CD4-positive, alpha-beta memory T cell (primary cell): ENCODE data around the gene GOLIM4. TPM values are rescaled to one million over a fixed set of nuclear protein-coding genes. Genes with fewer than 3 reads are reported as not detected.
"Not testable (repeated sequence)": the region's sequence is repeated elsewhere in the genome, so short reads cannot be mapped to it uniquely, and the experiment has no call there.

ENCODE experiments used
- CTCF ChIA-PET: fragments of 350-600 bp; sonication (Branson Sonifier 250); formaldehyde crosslinking; loops from one replicate; lab custom pipeline; 2021; ENCODE audit warnings: inconsistent platforms; ENCODE audit not compliant: partially characterized antibody; lab: Charles Lee
- POLR2A ChIA-PET: fragments of 350-600 bp; sonication (Branson Sonifier 250); formaldehyde crosslinking; loops from one replicate; lab custom pipeline; 2021; ENCODE audit not compliant: partially characterized antibody; lab: Charles Lee
- DNase-seq, 5 donors: peaks; one replicate each; pipeline versions ENCODE4 v3.0.0 to v3.0.0-alpha.2; 2020 to 2022; ENCODE audit warnings: mixed read lengths in 1 of 5
- H3K27ac ChIP-seq: one replicate; pipeline ENCODE4 v1.7.0; 2013; ENCODE audit warnings: low read depth, low read length
- H3K27me3 ChIP-seq: 2 replicates; pipeline ENCODE4 v1.7.0; 2013; ENCODE audit warnings: mild to moderate bottlenecking, low read length, moderate library complexity; ENCODE audit not compliant: insufficient read depth
- H3K36me3 ChIP-seq: 2 replicates; pipeline ENCODE4 v1.7.0; 2013; ENCODE audit warnings: mild to moderate bottlenecking, low read length, moderate library complexity; ENCODE audit not compliant: insufficient read depth
- H3K4me1 ChIP-seq: 2 replicates; pipeline ENCODE4 v1.7.0; 2013; ENCODE audit warnings: mild to moderate bottlenecking, low read length, moderate library complexity; ENCODE audit not compliant: insufficient read depth
- H3K4me3 ChIP-seq, 2 donors: one replicate each; pipeline ENCODE4 v1.7.0; 2013; ENCODE audit warnings: low read length in 2 of 2, mild to moderate bottlenecking in 1 of 2
- H3K9me3 ChIP-seq, 2 donors: one replicate each; pipeline ENCODE4 v1.7.0; 2013; ENCODE audit warnings: low read length in 2 of 2, control low read depth in 1 of 2; ENCODE audit not compliant: control insufficient read depth in 1 of 2
- H3K27ac Mint-ChIP-seq, 7 donors: one replicate each; pipeline ENCODE4 v1.8.0; 2020 to 2021; ENCODE audit warnings: mixed read lengths in 7 of 7, mild to moderate bottlenecking in 6 of 7, inconsistent platforms in 3 of 7, moderate library complexity in 3 of 7
- H3K27me3 Mint-ChIP-seq, 2 donors: one replicate each; pipeline ENCODE4 v1.8.0; 2020 to 2021; ENCODE audit warnings: mixed read lengths in 2 of 2
- H3K36me3 Mint-ChIP-seq, 2 donors: one replicate each; pipeline ENCODE4 v1.8.0; 2020 to 2021; ENCODE audit warnings: mixed read lengths in 2 of 2, inconsistent platforms in 1 of 2, mild to moderate bottlenecking in 1 of 2
- H3K4me1 Mint-ChIP-seq, 4 donors: one replicate each; pipeline ENCODE4 v1.8.0; 2020 to 2021; ENCODE audit warnings: mixed read lengths in 4 of 4, mild to moderate bottlenecking in 1 of 4
- H3K4me3 Mint-ChIP-seq, 8 donors: one replicate each; pipeline ENCODE4 v1.8.0; 2020 to 2021; ENCODE audit warnings: mixed read lengths in 8 of 8, mild to moderate bottlenecking in 7 of 8, moderate library complexity in 6 of 8, inconsistent platforms in 3 of 8
- H3K9me3 Mint-ChIP-seq, 8 donors: one replicate each; pipeline ENCODE4 v1.8.0; 2020 to 2021; ENCODE audit warnings: mixed read lengths in 8 of 8, mild to moderate bottlenecking in 5 of 8, inconsistent platforms in 3 of 8, moderate library complexity in 1 of 8
- intact Hi-C: fragments of 100-400 bp; cut with micrococcal nuclease; formaldehyde crosslinking; loops from one replicate; pipeline ENCODE4 v1.15.1; 2023
- polyA plus RNA-seq, 2 donors: library from polyadenylated mRNA; unstranded; fragments of 300-500 nt; fragmentation: Illumina TruSeq; gene quantifications; one replicate each; pipeline ENCODE4 v1.2.3, GENCODE V29; 2021
- total RNA-seq, 2 experiments: library from RNA; stranded (reverse); gene quantifications; one replicate each; pipeline ENCODE4 v1.2.3, GENCODE V29; 2021

Gene GOLIM4, protein sequence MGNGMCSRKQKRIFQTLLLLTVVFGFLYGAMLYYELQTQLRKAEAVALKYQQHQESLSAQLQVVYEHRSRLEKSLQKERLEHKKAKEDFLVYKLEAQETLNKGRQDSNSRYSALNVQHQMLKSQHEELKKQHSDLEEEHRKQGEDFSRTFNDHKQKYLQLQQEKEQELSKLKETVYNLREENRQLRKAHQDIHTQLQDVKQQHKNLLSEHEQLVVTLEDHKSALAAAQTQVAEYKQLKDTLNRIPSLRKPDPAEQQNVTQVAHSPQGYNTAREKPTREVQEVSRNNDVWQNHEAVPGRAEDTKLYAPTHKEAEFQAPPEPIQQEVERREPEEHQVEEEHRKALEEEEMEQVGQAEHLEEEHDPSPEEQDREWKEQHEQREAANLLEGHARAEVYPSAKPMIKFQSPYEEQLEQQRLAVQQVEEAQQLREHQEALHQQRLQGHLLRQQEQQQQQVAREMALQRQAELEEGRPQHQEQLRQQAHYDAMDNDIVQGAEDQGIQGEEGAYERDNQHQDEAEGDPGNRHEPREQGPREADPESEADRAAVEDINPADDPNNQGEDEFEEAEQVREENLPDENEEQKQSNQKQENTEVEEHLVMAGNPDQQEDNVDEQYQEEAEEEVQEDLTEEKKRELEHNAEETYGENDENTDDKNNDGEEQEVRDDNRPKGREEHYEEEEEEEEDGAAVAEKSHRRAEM
- total RNA-seq (under 1 TPM; 0.25 to 0.52 TPM), polyA plus RNA-seq (under 1 TPM; 0.44 to 0.50 TPM)

DNA sequence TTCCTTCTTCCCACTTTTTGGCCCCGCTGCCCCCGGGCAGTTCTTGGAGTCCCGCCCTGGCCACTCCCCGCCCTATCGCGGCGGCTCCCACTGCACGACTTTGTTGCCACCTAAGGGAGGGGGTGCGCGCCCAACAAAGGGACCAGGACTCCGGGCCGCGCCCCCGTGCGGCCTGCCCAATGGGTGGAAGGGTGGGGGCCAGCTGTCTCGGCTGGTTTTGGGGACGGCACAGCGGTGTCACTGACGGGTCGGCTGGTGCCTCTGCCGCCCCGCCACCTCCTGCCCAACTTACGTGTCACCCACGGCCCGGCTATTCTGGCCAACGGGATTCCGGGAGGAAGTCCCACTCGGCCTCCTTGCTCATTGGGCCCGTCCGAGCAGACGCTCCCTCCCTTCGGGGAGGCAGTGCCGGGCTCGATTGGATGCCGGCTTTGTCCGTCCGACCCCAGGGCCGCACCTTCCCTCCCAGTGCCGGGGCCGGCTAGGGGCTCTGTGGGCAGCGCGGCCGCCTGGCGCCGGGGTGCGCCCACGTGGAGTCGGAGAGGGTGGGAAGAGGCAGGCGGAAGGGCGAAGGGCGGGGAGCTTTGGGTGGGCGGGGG lies at the start of gene GOLIM4:
Gene GOLIM4 (minus strand): TSS at position 314 of the 599 bp plus-strand sequence. CDS start 639 bp downstream, outside the sequence.
- no peaks in the 10 kb centered on the region for H3K9me3 Mint-ChIP-seq
- intact Hi-C loops, result loop anchor here (10.0 kb wide), 1 partner anchor 59 kb away; no protein-coding TSS in a partner anchor
- H3K4me1 Mint-ChIP-seq, result peaks cover 7 to 14% (median 11%) of the 10 kb centered on the region in 4 donors
- H3K4me3 Mint-ChIP-seq, result peak within 1 kb of the TSS; percentile 68 to 89 (median 85)
- H3K27ac Mint-ChIP-seq, result peak within 1 kb of the TSS in 1 of 7 donors; percentile 8
- peak within 1 kb of the TSS in 1 of 2 donors; percentile 32 for H3K4me3 ChIP-seq
- CTCF ChIA-PET, result no interaction called here
- no peaks in the 10 kb centered on the region for H3K27me3 ChIP-seq
- POLR2A ChIA-PET, result no interaction called here
- DNase-seq, result peak in 4 of 5 donors; percentile 10 to 42 (median 16)
- no peaks in the 10 kb centered on the region for H3K9me3 ChIP-seq
- H3K4me1 ChIP-seq, result peaks cover 15% of the 10 kb centered on the region
- H3K27me3 Mint-ChIP-seq, result peaks cover 26% of the 10 kb centered on the region in 2 donors
- H3K27ac ChIP-seq, result no peak within 1 kb of the TSS
- H3K36me3 ChIP-seq, result no peaks in the 10 kb centered on the region
- no peaks in the 10 kb centered on the region for H3K36me3 Mint-ChIP-seq

DNA sequence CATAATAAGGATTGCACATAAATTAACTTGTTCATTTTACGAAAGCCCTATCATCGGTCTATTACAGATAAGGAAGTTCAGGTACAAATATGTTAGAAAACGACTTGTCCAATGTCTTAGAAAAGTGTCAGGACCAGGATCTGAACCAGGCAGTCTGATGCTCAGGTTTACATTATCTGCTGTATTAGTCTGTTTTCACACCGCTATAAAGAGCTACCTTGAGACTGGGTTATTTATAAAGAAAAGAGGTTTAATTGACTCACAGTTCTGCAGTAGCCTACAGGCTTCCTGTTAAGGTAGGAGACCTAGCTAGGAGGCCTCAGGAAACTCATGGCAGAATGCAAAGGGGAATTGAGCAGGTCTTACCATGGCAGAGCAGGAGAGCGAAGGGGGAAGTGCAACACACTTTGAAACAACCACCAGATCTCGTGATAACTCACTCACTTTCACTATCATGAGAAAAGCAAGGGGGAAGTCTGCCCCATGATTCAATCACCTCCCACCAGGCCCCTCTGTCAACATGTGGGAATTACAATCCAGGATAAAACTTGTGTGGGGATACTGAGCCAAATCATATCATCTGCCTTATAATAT lies 45.8 kb upstream of the GOLIM4 start:
- H3K27ac ChIP-seq, result no peak overlapping the region
- Mint-ChIP-seq H3K9me3 (no peaks in the 10 kb centered on the region), H3K36me3 (no peaks in the 10 kb centered on the region), H3K4me1 (no peaks in the 10 kb centered on the region), H3K27me3 (no peaks in the 10 kb centered on the region), H3K4me3 (no peak overlapping the region), H3K27ac (no peak overlapping the region)
- no peaks in the 10 kb centered on the region for H3K4me1 ChIP-seq
- CTCF ChIA-PET, result no interaction called here
- DNase-seq, result no peak
- no peak overlapping the region for H3K4me3 ChIP-seq
- no peaks in the 10 kb centered on the region for H3K27me3 ChIP-seq
- H3K36me3 ChIP-seq, result no peaks in the 10 kb centered on the region
- intact Hi-C loops, result no loop called here
- POLR2A ChIA-PET, result no interaction called here
- no peaks in the 10 kb centered on the region for H3K9me3 ChIP-seq

DNA sequence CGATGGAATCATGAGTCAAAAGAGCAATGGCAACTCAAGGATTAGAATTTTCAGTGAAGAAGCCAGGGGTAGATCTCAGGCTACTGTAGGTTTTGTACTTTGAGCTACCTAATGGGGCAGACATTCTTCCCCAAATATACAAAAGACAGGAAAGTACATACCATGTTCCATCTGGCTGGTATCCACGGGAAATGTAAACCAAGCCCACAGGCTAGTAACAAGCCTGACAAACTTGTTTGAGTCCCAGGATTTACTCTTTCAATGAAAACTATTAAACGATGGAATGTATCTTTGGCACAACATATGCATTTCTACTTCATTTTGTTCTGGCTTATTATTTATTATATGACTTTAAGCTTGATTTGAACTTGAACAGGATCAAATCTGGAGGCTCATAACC lies 44.2 kb upstream of the GOLIM4 start:
- H3K9me3 Mint-ChIP-seq, result no peaks in the 10 kb centered on the region
- DNase-seq, result no peak
- H3K27me3 Mint-ChIP-seq, result no peaks in the 10 kb centered on the region
- H3K9me3 ChIP-seq, result no peaks in the 10 kb centered on the region
- no peaks in the 10 kb centered on the region for H3K36me3 Mint-ChIP-seq
- no peak overlapping the region for H3K4me3 Mint-ChIP-seq
- H3K4me1 Mint-ChIP-seq, result no peaks in the 10 kb centered on the region
- H3K27ac Mint-ChIP-seq, result no peak overlapping the region
- ChIA-PET CTCF (no interaction called here), POLR2A (no interaction called here)
- no peaks in the 10 kb centered on the region for H3K27me3 ChIP-seq
- intact Hi-C loops, result no loop called here
- H3K36me3 ChIP-seq, result no peaks in the 10 kb centered on the region
- no peaks in the 10 kb centered on the region for H3K4me1 ChIP-seq
- no peak overlapping the region for H3K4me3 ChIP-seq
- H3K27ac ChIP-seq, result no peak overlapping the region

DNA sequence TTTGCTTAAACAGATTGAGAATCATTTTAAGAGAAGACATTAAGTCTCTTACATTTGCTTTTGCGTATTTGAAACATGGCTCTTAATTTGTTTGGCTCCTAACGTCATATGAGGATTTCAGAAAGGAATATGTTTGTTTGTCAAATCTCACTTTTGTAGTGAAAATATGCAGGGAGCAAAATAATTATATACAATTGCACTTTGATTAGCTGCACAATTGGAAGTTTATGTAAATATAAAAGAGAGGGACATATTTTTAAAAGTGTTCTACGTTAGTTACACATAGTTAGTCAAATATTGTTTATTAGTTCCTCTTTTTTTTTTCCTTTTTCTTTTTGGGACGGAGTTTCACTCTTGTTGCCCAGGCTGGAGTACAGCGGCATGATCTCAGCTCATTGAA lies 42.7 kb upstream of the GOLIM4 start:
- Mint-ChIP-seq H3K27me3 (no peaks in the 10 kb centered on the region), H3K4me1 (no peaks in the 10 kb centered on the region), H3K9me3 (no peaks in the 10 kb centered on the region), H3K36me3 (no peaks in the 10 kb centered on the region), H3K4me3 (no peak overlapping the region), H3K27ac (no peak overlapping the region)
- Histone ChIP-seq H3K4me3 (no peak overlapping the region), H3K4me1 (no peaks in the 10 kb centered on the region), H3K27me3 (no peaks in the 10 kb centered on the region), H3K9me3 (no peaks in the 10 kb centered on the region), H3K36me3 (no peaks in the 10 kb centered on the region), H3K27ac (no peak overlapping the region)
- no peak for DNase-seq
- CTCF ChIA-PET, result no interaction called here
- intact Hi-C loops, result no loop called here
- POLR2A ChIA-PET, result no interaction called here

DNA sequence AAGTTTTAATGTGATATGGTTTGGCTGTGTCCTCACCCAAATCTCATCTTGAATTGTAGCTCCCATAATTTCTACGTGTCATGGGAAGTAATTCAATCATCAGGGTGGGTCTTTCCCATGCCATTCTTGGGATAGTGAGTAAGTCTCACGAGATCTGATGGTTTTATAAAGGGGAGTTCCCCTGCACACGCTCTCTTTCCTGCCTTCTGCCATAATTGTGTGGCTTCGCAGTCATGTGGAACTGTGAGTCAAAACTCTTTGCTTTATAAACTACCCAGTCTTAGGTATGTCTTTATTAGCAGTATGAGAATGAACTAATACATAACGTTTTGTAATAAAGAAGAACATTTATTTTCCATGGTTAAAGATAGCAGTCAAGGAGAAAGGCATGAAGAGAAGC lies 39.2 kb upstream of the GOLIM4 start:
- no peak overlapping the region for H3K27ac ChIP-seq
- H3K27me3 Mint-ChIP-seq, result no peaks in the 10 kb centered on the region
- H3K27ac Mint-ChIP-seq, result no peak overlapping the region
- H3K36me3 Mint-ChIP-seq, result no peaks in the 10 kb centered on the region
- H3K27me3 ChIP-seq, result no peaks in the 10 kb centered on the region
- CTCF ChIA-PET, result no interaction called here
- no peak for DNase-seq
- no peaks in the 10 kb centered on the region for H3K36me3 ChIP-seq
- no peak overlapping the region for H3K4me3 Mint-ChIP-seq
- no peaks in the 10 kb centered on the region for H3K4me1 Mint-ChIP-seq
- intact Hi-C loops, result no loop called here
- peaks cover 0 to 4% (median 0%) of the 10 kb centered on the region in 8 donors for H3K9me3 Mint-ChIP-seq
- H3K4me3 ChIP-seq, result no peak overlapping the region
- POLR2A ChIA-PET, result no interaction called here
- no peaks in the 10 kb centered on the region for H3K9me3 ChIP-seq
- no peaks in the 10 kb centered on the region for H3K4me1 ChIP-seq

DNA sequence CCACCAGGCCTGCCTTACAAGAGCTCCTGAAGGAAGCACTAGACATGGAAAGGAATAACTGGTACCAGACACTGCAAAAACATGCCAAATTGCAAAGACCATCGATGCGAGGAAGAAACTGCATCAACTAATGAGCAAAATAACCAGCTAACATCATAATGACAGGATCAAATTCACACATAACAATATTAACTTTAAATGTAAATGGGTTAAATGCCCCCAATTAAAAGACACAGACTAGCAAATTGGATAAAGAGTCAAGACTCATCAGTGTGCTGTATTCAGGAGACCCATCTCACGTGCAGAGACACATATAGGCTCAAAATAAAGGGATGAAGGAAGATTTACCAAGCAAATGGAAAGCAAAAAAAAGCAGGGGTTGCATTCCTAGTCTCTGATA lies 34.5 kb upstream of the GOLIM4 start:
- H3K27me3 ChIP-seq, DNase-seq, CTCF ChIA-PET, H3K27ac Mint-ChIP-seq, intact Hi-C loops, H3K4me3 Mint-ChIP-seq, H3K4me1 Mint-ChIP-seq, H3K4me3 ChIP-seq, H3K27ac ChIP-seq, H3K4me1 ChIP-seq, H3K36me3 Mint-ChIP-seq, H3K36me3 ChIP-seq, POLR2A ChIA-PET, H3K9me3 ChIP-seq, H3K27me3 Mint-ChIP-seq: not testable (repeated sequence)
- peaks cover 0 to 36% (median 7%) of the 10 kb centered on the region in 8 donors for H3K9me3 Mint-ChIP-seq

DNA sequence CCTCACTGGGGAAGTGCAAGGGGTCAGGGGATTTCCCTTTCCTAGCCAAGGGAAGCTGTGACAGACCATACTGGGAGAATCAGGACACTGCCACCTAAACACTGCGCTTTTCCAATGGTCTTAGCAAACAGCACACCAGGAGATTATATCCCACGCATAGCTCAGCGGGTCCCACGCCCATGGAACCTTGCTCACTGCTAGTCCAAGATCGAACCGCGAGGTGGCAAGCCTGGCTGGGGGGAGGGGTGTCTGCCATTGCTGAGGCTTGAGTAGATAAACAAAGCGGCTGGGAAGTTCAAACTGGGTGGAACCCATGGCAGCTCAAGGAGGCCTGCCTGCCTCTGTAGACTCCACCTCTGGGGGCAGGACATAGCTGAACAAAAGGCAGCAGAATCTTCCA lies 32.7 kb upstream of the GOLIM4 start:
- H3K4me3 ChIP-seq, CTCF ChIA-PET, H3K27ac ChIP-seq, intact Hi-C loops, H3K27ac Mint-ChIP-seq, POLR2A ChIA-PET, H3K27me3 Mint-ChIP-seq, DNase-seq, H3K4me3 Mint-ChIP-seq, H3K27me3 ChIP-seq, H3K9me3 ChIP-seq, H3K4me1 Mint-ChIP-seq, H3K4me1 ChIP-seq, H3K36me3 ChIP-seq, H3K36me3 Mint-ChIP-seq: not testable (repeated sequence)
- peaks cover 0 to 36% (median 8%) of the 10 kb centered on the region in 8 donors for H3K9me3 Mint-ChIP-seq
